Upper lobe of left lung (tissue), 6 donors: Measurements from ENCODE around the gene PPP6R2. TPM values are rescaled to one million over a fixed set of nuclear protein-coding genes. Genes with fewer than 3 reads are reported as not detected.
A peak's percentile ranks its signal among the peaks of the same experiment; 100 is the strongest.

Experiments used
- ATAC-seq, 2 donors: fragments of 200-7000 bp; cut with Tn5 transposase; one replicate each; pipeline ENCODE4 v1.9.1; 2022; ENCODE audit warnings: mild to moderate bottlenecking in 2 of 2, moderate library complexity in 2 of 2; ENCODE audit not compliant: low FRiP score in 2 of 2
- DNase-seq, 2 donors: peaks; one replicate each; pipeline ENCODE4 v3.0.0-alpha.2; 2019 to 2020
- H3K27ac ChIP-seq, 4 donors: fragments of 200-600 bp; sonication (generic); one replicate each; pipeline ENCODE4 v1.5.1; 2016 to 2019
- H3K27me3 ChIP-seq, 4 donors: fragments of 200-600 bp; sonication (generic); one replicate each; pipeline ENCODE4 v1.5.1; 2017 to 2019
- H3K36me3 ChIP-seq, 4 donors: fragments of 200-600 bp; sonication (generic); one replicate each; pipeline ENCODE4 v1.5.1; 2016 to 2019
- H3K4me1 ChIP-seq, 4 donors: fragments of 200-600 bp; sonication (generic); one replicate each; pipeline ENCODE4 v1.5.1; 2018 to 2019
- H3K4me3 ChIP-seq, 4 donors: fragments of 200-600 bp; sonication (generic); one replicate each; pipeline ENCODE4 v1.5.1; 2017 to 2019; ENCODE audit warnings: mild to moderate bottlenecking in 2 of 4, moderate library complexity in 1 of 4
- H3K9me3 ChIP-seq, 4 donors: fragments of 200-600 bp; sonication (generic); one replicate each; pipeline ENCODE4 v1.5.1; 2018 to 2019
- CTCF ChIP-seq, 6 experiments: fragments of 450-650 bp in 4 of 6; fragments of 200-600 bp in 2 of 6; sonication (generic) in 2 of 6; IDR thresholded peaks; one replicate each; pipeline ENCODE4 v1.5.1; 2016 to 2019; ENCODE audit warnings: antibody characterized with exemption in 6 of 6
- EP300 ChIP-seq, 4 donors: sonication (generic); formaldehyde crosslinking; IDR thresholded peaks; one replicate each; pipeline ENCODE4 v1.5.1; 2017; ENCODE audit warnings: antibody characterized with exemption in 4 of 4, control low read depth in 2 of 4
- POLR2A ChIP-seq, 4 donors: fragments of 450-650 bp; IDR thresholded peaks; one replicate each; pipeline ENCODE4 v1.5.1; 2016 to 2017; ENCODE audit warnings: antibody characterized with exemption in 4 of 4, mild to moderate bottlenecking in 2 of 4
- POLR2AphosphoS5 ChIP-seq, 2 donors: sonication (generic); formaldehyde crosslinking; IDR thresholded peaks; one replicate each; pipeline ENCODE4 v1.5.1; 2017; ENCODE audit warnings: antibody characterized with exemption in 2 of 2
- WGBS, 2 donors: methylation state at CpG; one replicate each; pipeline ENCODE4 v1.1.5; 2017 to 2018; 5-methylcytosine and 5-hydroxymethylcytosine counted together
- total RNA-seq, 6 donors: library from RNA; depleted of rRNA in 4 of 6; stranded (reverse); fragments of >200 nt in 4 of 6; gene quantifications; one replicate each; pipeline versions ENCODE4 v1.1.0 to v1.2.1, GENCODE V29; 2016 to 2021
- donor health status: DM: no; HTN: no; CAD: no; lungs with moderate emphysema.
- donor health status: DM: no; HTN: yes; CAD: no; lungs with severe emphysema.

Gene PPP6R2
- total RNA-seq, 6 donors from 2014 or later: 53.0 to 264 (median 63.8) TPM

GRCh38 chr22:50483106-50483505, 140.0 kb downstream of the PPP6R2 start:
- Histone ChIP-seq H3K4me3 (no peak overlapping the region), H3K9me3 (no peaks in the 10 kb centered on the region), H3K4me1 (peaks cover 12 to 17% (median 13%) of the 10 kb centered on the region in 4 donors), H3K36me3 (no peaks in the 10 kb centered on the region), H3K27ac (no peak overlapping the region), H3K27me3 (peaks cover 0 to 22% (median 13%) of the 10 kb centered on the region in 4 donors)
- TF ChIP-seq CTCF (IDR thresholded peaks at IDR 0.05) (no peak), POLR2AphosphoS5 (IDR thresholded peaks at IDR 0.05) (no peak), POLR2A (IDR thresholded peaks at IDR 0.05) (no peak), EP300 (IDR thresholded peaks at IDR 0.05) (no peak)
- DNase-seq: no peak
- 81 to 88% methylated on average over 6 to 7 of the region's 10 CpGs for whole genome bisulfite sequencing, 2 donors
- ATAC-seq: no peak

- Histone ChIP-seq H3K9me3 (no peaks in the 10 kb centered on the region), H3K36me3 (no peaks in the 10 kb centered on the region), H3K4me3 (no peak overlapping the region), H3K4me1 (peaks cover 12 to 17% (median 13%) of the 10 kb centered on the region in 4 donors), H3K27ac (no peak overlapping the region), H3K27me3 (peaks cover 0 to 22% (median 13%) of the 10 kb centered on the region in 4 donors)
- 96% methylated on average over 8 of the region's 8 CpGs; no CpG with 5 or more reads in 1 of the 2 donors for WGBS, 2 donors
- TF ChIP-seq EP300 (IDR thresholded peaks at IDR 0.05) (no peak), POLR2A (IDR thresholded peaks at IDR 0.05) (no peak), POLR2AphosphoS5 (IDR thresholded peaks at IDR 0.05) (no peak), CTCF (IDR thresholded peaks at IDR 0.05) (no peak)
- ATAC-seq: no peak
- no peak for DNase-seq
Measured at GRCh38 chr22:50483556-50483955, 140.4 kb downstream of the PPP6R2 start.

- peak in 1 of 2 donors; percentile 76 for DNase-seq
- no peak overlapping the region for H3K4me3 ChIP-seq
- no peak overlapping the region for H3K27ac ChIP-seq
- no peaks in the 10 kb centered on the region for H3K36me3 ChIP-seq
- no peak for TF ChIP-seq CTCF (IDR thresholded peaks at IDR 0.05)
- no peak for TF ChIP-seq POLR2A (IDR thresholded peaks at IDR 0.05)
- no peak for TF ChIP-seq EP300 (IDR thresholded peaks at IDR 0.05)
- no peak for TF ChIP-seq POLR2AphosphoS5 (IDR thresholded peaks at IDR 0.05)
- 81 to 82% methylated on average over 24 to 29 of the region's 31 CpGs for WGBS, 2 donors
- ATAC-seq: peak in 1 of 2 donors; percentile 20
- H3K4me1 ChIP-seq: peaks cover 12 to 17% (median 13%) of the 10 kb centered on the region in 4 donors
- peaks cover 0 to 22% (median 13%) of the 10 kb centered on the region in 4 donors for H3K27me3 ChIP-seq
- no peaks in the 10 kb centered on the region for H3K9me3 ChIP-seq
Measured at GRCh38 chr22:50483977-50484853, 141.1 kb downstream of the PPP6R2 start.

- TF ChIP-seq CTCF (IDR thresholded peaks at IDR 0.05): no peak
- no peak for TF ChIP-seq POLR2AphosphoS5 (IDR thresholded peaks at IDR 0.05)
- no peak for TF ChIP-seq POLR2A (IDR thresholded peaks at IDR 0.05)
- TF ChIP-seq EP300 (IDR thresholded peaks at IDR 0.05): no peak
- Histone ChIP-seq H3K27ac (no peak overlapping the region), H3K4me3 (no peak overlapping the region), H3K9me3 (no peaks in the 10 kb centered on the region), H3K36me3 (no peaks in the 10 kb centered on the region), H3K27me3 (peaks cover 0 to 22% (median 13%) of the 10 kb centered on the region in 4 donors), H3K4me1 (peaks cover 12 to 17% (median 13%) of the 10 kb centered on the region in 4 donors)
- peak; percentile 73 to 83 for DNase-seq
- peak in 1 of 2 donors; percentile 12 for ATAC-seq
- WGBS, 2 donors: 56 to 63% methylated on average over 23 to 26 of the region's 29 CpGs
Measured at GRCh38 chr22:50485221-50486131, 142.3 kb downstream of the PPP6R2 start.
